GM12873 (cell line): ENCODE measurements around the gene CEP68.

Experiments
- CTCF ChIP-seq: IDR thresholded peaks from 2 replicates; pipeline ENCODE4 v1.5.1; 2012; ENCODE audit warnings: low read depth, mild to moderate bottlenecking, moderate library complexity, low read length, control low read depth; ENCODE audit not compliant: insufficient read depth; ENCODE audit errors: missing control alignments

Gene CEP68

GRCh38 chr2:65045651-65046050 is 10.6 kb upstream of the CEP68 start:
- TF ChIP-seq CTCF: no peak

GRCh38 chr2:65046633-65047407 is 9.4 kb upstream of the CEP68 start:
- TF ChIP-seq CTCF: no peak

- TF ChIP-seq CTCF: no peak
These were observed 7.1 kb upstream of the CEP68 start for GRCh38 chr2:65049010-65049639.

- TF ChIP-seq CTCF: no peak
These were observed 5.3 kb upstream of the CEP68 start for GRCh38 chr2:65050931-65051330.

- no peak for TF ChIP-seq CTCF
These were observed 3.0 kb upstream of the CEP68 start for GRCh38 chr2:65053199-65053598.

- TF ChIP-seq CTCF: no peak
These were observed 1.3 kb upstream of the CEP68 start for GRCh38 chr2:65054749-65055421.
